ENCODE data around the gene STK32B. TPM values are rescaled to one million over a fixed set of nuclear protein-coding genes. Genes with fewer than 3 reads are reported as not detected.

The STK32B gene
- total RNA-seq, 1 experiment from 2014 or later: 15.1 TPM

- H3K27ac ChIP-seq (ENCODE audit: low read depth, low read length, poor library complexity, severe bottlenecking): no peak overlapping the region
- no peaks in the 10 kb centered on the region for H3K9me3 ChIP-seq (ENCODE audit: low read depth, low read length, poor library complexity, severe bottlenecking)
- BruUV-seq (replicated peaks): no TSS peak
- H3K4me3 ChIP-seq (ENCODE audit: low read depth, low read length, poor library complexity, severe bottlenecking): no peak overlapping the region
- ChIA-PET POLR2A (ENCODE audit: low non-redundant PET) (no interaction called here), CTCF (no interaction called here)
- TF ChIP-seq EZH2 (IDR thresholded peaks at IDR 0.05; ENCODE audit: borderline replicate concordance, low read depth, low read length, poor library complexity, severe bottlenecking): no peak
- no peak for TF ChIP-seq CTCF (conservative IDR thresholded peaks at IDR 0.05; ENCODE audit: low read depth, low read length)
- intact Hi-C loops (cut with micrococcal nuclease; ENCODE audit: unreplicated experiment): no loop called here
- H3K27me3 ChIP-seq (replicated peaks; ENCODE audit: insufficient read depth, low read depth, low read length, poor library complexity): no peaks in the 10 kb centered on the region
- no peaks in the 10 kb centered on the region for H3K4me1 ChIP-seq (ENCODE audit: insufficient read depth, low read length, poor library complexity, severe bottlenecking)
- no peaks in the 10 kb centered on the region for H3K36me3 ChIP-seq (ENCODE audit: insufficient read depth, low read length, poor library complexity, severe bottlenecking)
- no peak for DNase-seq (ENCODE audit: low spot score)
Observed at GRCh38 chr4:5357870-5358269, 306.6 kb downstream of the STK32B start.

GRCh38 chr4:5361968-5362367 lies 310.7 kb downstream of the STK32B start:
- H3K36me3 ChIP-seq (ENCODE audit: insufficient read depth, low read length, poor library complexity, severe bottlenecking): no peaks in the 10 kb centered on the region
- H3K4me3 ChIP-seq (ENCODE audit: low read depth, low read length, poor library complexity, severe bottlenecking): no peak overlapping the region
- TF ChIP-seq EZH2 (IDR thresholded peaks at IDR 0.05; ENCODE audit: borderline replicate concordance, low read depth, low read length, poor library complexity, severe bottlenecking) (no peak), CTCF (conservative IDR thresholded peaks at IDR 0.05; ENCODE audit: low read depth, low read length) (no peak)
- ChIA-PET POLR2A (ENCODE audit: low non-redundant PET) (no interaction called here), CTCF (no interaction called here)
- intact Hi-C loops (cut with micrococcal nuclease; ENCODE audit: unreplicated experiment): no loop called here
- no peak overlapping the region for H3K27ac ChIP-seq (ENCODE audit: low read depth, low read length, poor library complexity, severe bottlenecking)
- no TSS peak for BruUV-seq (replicated peaks)
- peak; percentile 47 for DNase-seq (ENCODE audit: low spot score)
- H3K27me3 ChIP-seq (replicated peaks; ENCODE audit: insufficient read depth, low read depth, low read length, poor library complexity): no peaks in the 10 kb centered on the region
- H3K4me1 ChIP-seq (ENCODE audit: insufficient read depth, low read length, poor library complexity, severe bottlenecking): no peaks in the 10 kb centered on the region
- no peaks in the 10 kb centered on the region for H3K9me3 ChIP-seq (ENCODE audit: low read depth, low read length, poor library complexity, severe bottlenecking)

- intact Hi-C loops (cut with micrococcal nuclease; ENCODE audit: unreplicated experiment): no loop called here
- CTCF ChIA-PET: no interaction called here
- Histone ChIP-seq H3K9me3 (ENCODE audit: low read depth, low read length, poor library complexity, severe bottlenecking) (no peaks in the 10 kb centered on the region), H3K4me3 (ENCODE audit: low read depth, low read length, poor library complexity, severe bottlenecking) (no peak overlapping the region), H3K27me3 (replicated peaks; ENCODE audit: insufficient read depth, low read depth, low read length, poor library complexity) (no peaks in the 10 kb centered on the region), H3K27ac (ENCODE audit: low read depth, low read length, poor library complexity, severe bottlenecking) (no peak overlapping the region), H3K4me1 (ENCODE audit: insufficient read depth, low read length, poor library complexity, severe bottlenecking) (no peaks in the 10 kb centered on the region), H3K36me3 (ENCODE audit: insufficient read depth, low read length, poor library complexity, severe bottlenecking) (no peaks in the 10 kb centered on the region)
- no peak for TF ChIP-seq CTCF (conservative IDR thresholded peaks at IDR 0.05; ENCODE audit: low read depth, low read length)
- TF ChIP-seq EZH2 (IDR thresholded peaks at IDR 0.05; ENCODE audit: borderline replicate concordance, low read depth, low read length, poor library complexity, severe bottlenecking): no peak
- no TSS peak for BruUV-seq (replicated peaks)
- POLR2A ChIA-PET (ENCODE audit: low non-redundant PET): no interaction called here
- DNase-seq (ENCODE audit: low spot score): no peak
Observed at GRCh38 chr4:5364406-5364805, 313.1 kb downstream of the STK32B start.

Data from A673 (cell line).